Renal cortical epithelial cell (primary cell): ENCODE measurements around the gene B4GALNT3. TPM values are rescaled to one million over a fixed set of nuclear protein-coding genes. Genes with fewer than 3 reads are reported as not detected.

Source experiments
- DNase-seq: peaks from one replicate; pipeline ENCODE4 v3.0.0-alpha.2; 2011; ENCODE audit warnings: low read depth
- total RNA-seq: library from RNA; depleted of rRNA; stranded (reverse); fragments of >200 nt; gene quantifications from 2 replicates; pipeline ENCODE4 v1.2.3, GENCODE V29; 2014

B4GALNT3 gene
- total RNA-seq, 1 donor from 2014 or later: 0.94 TPM

DNA sequence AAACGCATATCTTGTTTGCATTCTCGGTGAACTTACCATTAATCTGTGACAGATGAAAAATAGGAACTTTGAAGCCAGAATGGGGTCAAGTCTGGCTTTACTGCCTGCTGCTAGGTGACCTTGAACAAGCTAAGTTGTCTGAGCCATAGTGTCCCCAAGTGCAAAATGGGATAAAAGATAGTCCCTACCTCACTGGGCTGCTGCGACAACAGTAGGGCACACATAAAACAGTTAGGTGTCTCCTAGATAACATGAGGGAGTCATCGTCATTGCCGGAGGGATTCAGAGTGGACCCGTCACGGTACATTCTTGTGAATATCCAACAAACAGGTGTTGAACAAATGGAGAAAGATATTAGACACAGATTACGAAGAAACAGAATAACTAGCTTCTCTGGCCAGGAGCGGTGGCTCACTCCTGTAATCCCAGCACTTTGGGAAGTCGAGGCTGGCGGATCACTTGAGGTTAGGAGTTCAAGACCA is 132.3 kb downstream of the B4GALNT3 start:
- DNase-seq: no peak

- DNase-seq: no peak
Measured at GRCh38 chr12:593396-594270, 133.9 kb downstream of the B4GALNT3 start.

DNA sequence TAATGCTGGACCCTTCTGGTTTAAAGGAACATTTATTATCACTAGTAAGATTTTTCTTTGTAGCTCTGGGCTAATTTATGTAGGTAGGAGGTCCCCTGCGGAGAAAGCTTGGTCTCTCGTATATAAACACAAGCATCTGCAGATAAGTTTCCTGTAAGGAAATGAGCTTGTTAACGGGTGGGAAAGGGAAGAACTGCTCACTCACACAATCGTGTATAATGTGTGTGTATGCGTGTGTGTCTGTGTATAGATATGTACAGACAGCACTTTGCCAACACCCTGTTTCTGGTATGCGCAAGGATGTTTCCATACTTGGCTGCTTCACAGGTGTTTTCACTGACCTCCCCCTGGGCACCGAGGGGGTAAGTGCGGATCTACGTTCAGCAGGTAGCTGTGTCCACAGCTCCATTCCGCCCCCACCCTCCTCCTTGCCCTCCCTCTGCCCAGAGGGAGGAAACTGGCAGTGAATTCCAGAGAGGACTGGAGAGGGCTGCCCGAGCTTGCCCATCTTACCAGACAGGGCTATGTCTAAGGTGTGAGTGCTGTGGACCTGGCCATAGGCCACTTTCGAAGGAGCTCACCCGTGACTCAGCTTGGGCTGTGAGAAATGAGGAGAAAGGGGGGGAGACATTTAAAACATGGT is 138.3 kb downstream of the B4GALNT3 start:
- DNase-seq: peak; percentile 67

GRCh38 chr12:599756-600155 is 140.0 kb downstream of the B4GALNT3 start:
- DNase-seq: peak; percentile 38

DNA sequence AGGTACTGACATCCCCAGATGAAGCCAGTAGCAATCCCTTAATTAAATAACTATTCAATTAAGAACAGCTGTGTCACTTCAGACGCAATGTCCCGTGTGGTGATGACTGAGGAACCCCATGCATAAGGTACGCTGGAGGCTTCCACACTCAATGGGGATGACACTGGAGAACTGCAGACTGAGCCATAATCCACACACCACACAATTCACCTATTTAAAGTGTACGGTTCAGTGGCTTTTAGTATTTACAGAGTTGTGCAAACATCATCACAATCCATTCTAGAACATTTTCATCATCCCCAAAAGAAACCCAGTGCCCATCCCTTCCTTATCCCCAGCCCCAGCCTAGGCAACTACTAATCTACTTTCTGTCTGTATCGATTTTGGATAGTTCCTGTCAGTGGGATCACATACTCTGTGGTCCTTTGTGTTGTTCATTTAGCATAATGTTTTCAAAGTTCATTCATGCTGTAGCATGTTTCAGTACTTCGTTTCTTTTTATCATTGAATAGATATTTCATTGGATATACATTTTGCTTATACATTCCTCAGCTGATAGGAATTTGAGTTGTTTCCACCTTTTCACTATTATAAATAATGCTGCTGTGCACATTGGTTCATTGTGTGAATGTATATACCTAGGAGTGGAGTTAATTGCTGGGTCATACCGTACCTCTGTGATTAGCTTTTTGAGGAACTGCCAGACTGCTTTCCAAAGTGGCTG is 142.4 kb downstream of the B4GALNT3 start:
- DNase-seq: peak; percentile 29

DNA sequence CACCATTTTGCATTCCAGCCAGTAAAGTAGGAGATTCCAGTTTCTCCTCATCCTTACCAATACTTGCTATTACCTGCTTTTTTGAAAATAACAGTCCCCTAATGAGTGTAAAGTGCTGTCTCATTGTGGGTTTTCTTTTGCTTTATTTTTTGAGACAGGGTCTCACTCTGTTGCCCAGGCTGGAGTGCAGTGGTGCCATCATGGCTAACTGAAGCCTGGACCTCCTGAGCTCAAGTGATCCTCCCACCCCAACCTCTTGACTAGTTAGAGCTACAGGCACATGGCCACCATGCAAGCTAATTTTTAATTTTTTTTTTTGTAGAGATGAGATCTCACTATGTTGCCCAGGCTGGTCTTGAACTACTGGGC is 142.9 kb downstream of the B4GALNT3 start:
- DNase-seq: no peak

DNA sequence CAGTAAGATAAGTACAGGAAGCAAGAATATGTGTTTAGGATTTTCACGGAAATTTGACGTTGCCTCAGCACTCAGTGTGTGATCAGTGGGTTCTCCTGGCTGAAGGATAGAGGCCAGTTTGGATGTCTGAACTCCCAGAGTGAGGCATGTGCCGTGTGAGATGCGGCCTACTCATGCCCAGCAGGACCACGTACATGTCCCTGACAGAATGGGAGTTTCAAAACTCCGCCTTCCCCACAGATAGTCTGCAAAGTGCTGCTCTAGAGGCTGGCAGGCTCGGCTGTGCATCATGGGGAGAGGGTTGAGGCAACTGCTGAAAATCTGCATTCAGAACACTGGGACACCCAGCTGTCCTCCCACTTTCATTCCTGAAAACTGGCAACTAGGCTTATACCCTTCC is 145.2 kb downstream of the B4GALNT3 start:
- no peak for DNase-seq

DNA sequence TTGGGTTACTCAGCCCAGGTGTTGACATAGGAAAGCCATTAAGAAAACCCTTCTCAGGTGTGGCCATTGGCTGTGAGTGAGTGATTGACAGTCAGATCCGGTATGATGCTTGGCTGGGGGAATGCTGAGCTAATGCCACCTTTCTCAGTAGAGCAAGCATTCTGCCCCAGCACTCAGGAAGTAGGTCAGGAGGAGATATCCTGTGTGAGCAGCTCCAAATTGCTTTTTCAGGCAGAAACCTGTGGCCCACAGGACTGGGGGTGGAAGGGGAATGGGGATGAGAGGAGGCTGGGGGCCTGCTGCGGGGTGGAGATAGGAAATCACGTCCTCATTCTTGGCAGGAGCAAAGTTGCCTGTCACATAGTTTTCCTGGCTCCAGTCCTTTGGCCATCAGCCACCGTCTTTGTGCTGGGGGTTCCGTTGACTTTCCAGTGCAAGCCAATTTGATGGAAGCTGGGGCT is 147.8 kb downstream of the B4GALNT3 start:
- peak; percentile 63 for DNase-seq

GRCh38 chr12:608413-608812 is 148.7 kb downstream of the B4GALNT3 start:
- no peak for DNase-seq

DNA sequence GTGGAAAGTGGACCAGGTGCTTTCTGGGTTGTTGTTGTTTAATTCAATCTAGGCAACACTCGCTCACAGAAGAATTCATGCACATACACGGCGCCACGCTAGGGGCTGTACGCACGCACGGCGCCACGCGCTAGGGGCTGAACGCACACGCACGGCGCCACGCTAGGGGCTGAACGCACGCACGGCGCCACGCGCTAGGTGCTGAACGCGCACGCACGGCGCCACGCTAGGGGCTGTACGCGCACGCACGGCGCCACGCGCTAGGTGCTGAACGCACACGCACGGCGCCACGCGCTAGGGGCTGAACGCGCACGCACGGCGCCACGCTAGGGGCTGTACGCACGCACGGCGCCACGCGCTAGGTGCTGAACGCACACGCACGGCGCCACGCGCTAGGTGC is 149.2 kb downstream of the B4GALNT3 start:
- no peak for DNase-seq

DNA sequence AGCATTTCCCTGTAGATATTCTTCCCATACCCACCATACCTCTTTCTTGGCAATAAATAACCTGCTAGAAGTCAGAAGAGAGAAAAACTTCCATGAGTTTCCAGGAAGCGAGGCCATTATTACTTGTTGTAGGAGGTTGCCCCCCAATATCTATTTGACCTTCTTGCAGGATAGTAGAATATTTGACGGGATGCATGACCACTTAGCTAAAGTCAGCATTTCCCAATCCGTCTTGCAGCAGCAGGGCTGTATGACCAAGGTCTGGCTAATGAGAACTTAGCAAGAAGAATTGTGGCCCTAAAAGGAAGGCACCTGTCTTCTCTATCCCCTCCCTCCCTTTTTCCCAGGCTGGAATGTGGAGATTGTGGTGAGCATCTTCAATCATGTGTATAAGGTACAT is 152.0 kb downstream of the B4GALNT3 start:
- DNase-seq: no peak

- no peak for DNase-seq
Measured at GRCh38 chr12:612293-612692, 152.6 kb downstream of the B4GALNT3 start.

GRCh38 chr12:612886-613285 is 153.1 kb downstream of the B4GALNT3 start:
- DNase-seq: no peak

Other genes starting within 250 kb of the B4GALNT3 start
- gene SLC6A12, start 245.8 kb upstream of the B4GALNT3 start, total RNA-seq: 1.9 and 4.8 TPM in 2 replicates
- gene SLC6A13, start 197.1 kb upstream of the B4GALNT3 start, total RNA-seq: 1.0 and 2.9 TPM in 2 replicates
- gene KDM5A, start 70.6 kb upstream of the B4GALNT3 start, total RNA-seq: 61.8 and 89.8 TPM in 2 replicates
- gene CCDC77, start 58.3 kb upstream of the B4GALNT3 start, total RNA-seq: 5.9 and 10.2 TPM in 2 replicates
- 0.60 TPM in 1 of 2 replicates, not detected in the other for gene NINJ2, start 203.5 kb downstream of the B4GALNT3 start, total RNA-seq